Dermis microvascular lymphatic vessel endothelial cell (primary cell): ENCODE data around the gene CLCN2. TPM values are rescaled to one million over a fixed set of nuclear protein-coding genes. Genes with fewer than 3 reads are reported as not detected.
A peak's percentile ranks its signal among the peaks of the same experiment; 100 is the strongest.

Experiments used
- DNase-seq, 2 donors: peaks; one replicate each; pipeline versions ENCODE4 v3.0.0 to v3.0.0-alpha.2; 2010; ENCODE audit warnings: low read depth in 2 of 2
- total RNA-seq: library from RNA; depleted of rRNA; stranded (reverse); fragments of >200 nt; gene quantifications from 2 replicates; pipeline ENCODE4 v1.2.1, GENCODE V29; 2014

The CLCN2 gene
- total RNA-seq, 1 donor from 2014 or later, result 2.3 TPM

DNA sequence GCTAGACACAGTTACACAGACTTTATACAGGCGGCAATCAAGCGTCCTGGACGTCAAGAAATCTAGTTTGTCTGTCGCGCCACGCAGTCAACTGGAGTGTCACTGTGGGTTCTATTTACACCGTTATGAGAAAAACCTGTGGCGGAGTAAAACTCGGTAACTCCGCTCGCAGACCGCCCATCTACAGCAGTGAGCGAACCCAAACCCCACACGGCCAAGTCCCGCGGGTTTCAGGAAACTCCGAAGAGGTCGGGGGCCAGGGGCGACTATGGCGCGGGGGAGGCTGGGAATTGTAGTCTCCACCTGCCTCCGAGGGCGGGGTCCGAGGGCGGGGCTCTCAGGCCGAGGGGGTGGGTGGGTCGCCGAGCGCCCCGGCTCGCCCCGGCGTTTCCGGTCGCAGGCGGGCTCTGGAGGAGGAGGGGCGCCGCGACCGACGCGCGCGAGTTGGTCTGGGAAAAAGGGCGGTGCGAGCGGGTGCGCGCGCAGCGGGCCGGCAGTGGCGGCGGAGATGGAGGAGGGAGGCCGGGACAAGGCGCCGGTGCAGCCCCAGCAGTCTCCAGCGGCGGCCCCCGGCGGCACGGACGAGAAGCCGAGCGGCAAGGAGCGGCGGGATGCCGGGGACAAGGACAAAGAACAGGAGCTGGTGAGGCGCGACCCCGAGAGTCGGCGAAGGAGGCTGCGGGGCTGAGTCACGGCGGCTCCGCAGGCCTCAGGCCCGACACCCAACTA, 62.5 kb downstream of the CLCN2 start, which contains the start of gene PSMD2:
TSS of gene PSMD2 (plus strand) at position 483 of the 729 bp plus-strand sequence. CDS start at position 509, 26 bp downstream.
- peak; percentile 90 to 97 for DNase-seq

GRCh38 chr3:184296616-184297015, 64.8 kb downstream of the CLCN2 start:
- DNase-seq, result no peak

Other genes with a start within 250 kb of the CLCN2 start
- 31.5 and 38.3 TPM in 2 replicates for gene EIF2B5, start 226.2 kb downstream of the CLCN2 start, total RNA-seq
- gene DVL3, start 206.2 kb downstream of the CLCN2 start, total RNA-seq, result 13.9 and 28.1 TPM in 2 replicates
- gene AP2M1, start 186.8 kb downstream of the CLCN2 start, total RNA-seq, result 379 and 607 TPM in 2 replicates
- gene ABCF3, start 175.4 kb downstream of the CLCN2 start, total RNA-seq, result 45.7 and 73.1 TPM in 2 replicates
- not detected in 2 replicates for gene VWA5B2, start 132.0 kb downstream of the CLCN2 start, total RNA-seq
- gene ALG3, start 112.6 kb downstream of the CLCN2 start, total RNA-seq, result 20.5 and 25.0 TPM in 2 replicates
- 3.5 and 4.7 TPM in 2 replicates for gene EEF1AKMT4, start 111.9 kb downstream of the CLCN2 start, total RNA-seq
- gene CAMK2N2, start 100.1 kb downstream of the CLCN2 start, total RNA-seq, result not detected in 2 replicates
- gene ECE2, start 85.6 kb downstream of the CLCN2 start, total RNA-seq, result not detected in 2 replicates
- 428 and 463 TPM in 2 replicates for gene PSMD2, start 62.4 kb downstream of the CLCN2 start, total RNA-seq
- gene EIF4G1, start 47.0 kb downstream of the CLCN2 start, total RNA-seq, result 212 and 278 TPM in 2 replicates
- 25.2 and 43.9 TPM in 2 replicates for gene FAM131A, start 24.0 kb downstream of the CLCN2 start, total RNA-seq
- gene POLR2H, start 105 bp upstream of the CLCN2 start, total RNA-seq, result 82.8 and 89.1 TPM in 2 replicates
- gene THPO, start 16.6 kb upstream of the CLCN2 start, total RNA-seq, result under 0.01 TPM in 2 replicates
- gene CHRD, start 18.4 kb upstream of the CLCN2 start, total RNA-seq, result 0.63 and 0.77 TPM in 2 replicates
- 0.13 and 0.25 TPM in 2 replicates for gene EPHB3, start 200.2 kb upstream of the CLCN2 start, total RNA-seq